HG03095 (cell line): ENCODE results near the gene JAKMIP2.
"Not testable (repeated sequence)": the region's sequence is repeated elsewhere in the genome, so short reads cannot be mapped to it uniquely, and the experiment has no call there.

Experiments used
- ATAC-seq: cut with Tn5 transposase; IDR thresholded peaks from one replicate; pipeline ENCODE4 v1.9.1; 2021; ENCODE audit warnings: moderate library complexity; ENCODE audit not compliant: unreplicated experiment

Gene JAKMIP2

DNA sequence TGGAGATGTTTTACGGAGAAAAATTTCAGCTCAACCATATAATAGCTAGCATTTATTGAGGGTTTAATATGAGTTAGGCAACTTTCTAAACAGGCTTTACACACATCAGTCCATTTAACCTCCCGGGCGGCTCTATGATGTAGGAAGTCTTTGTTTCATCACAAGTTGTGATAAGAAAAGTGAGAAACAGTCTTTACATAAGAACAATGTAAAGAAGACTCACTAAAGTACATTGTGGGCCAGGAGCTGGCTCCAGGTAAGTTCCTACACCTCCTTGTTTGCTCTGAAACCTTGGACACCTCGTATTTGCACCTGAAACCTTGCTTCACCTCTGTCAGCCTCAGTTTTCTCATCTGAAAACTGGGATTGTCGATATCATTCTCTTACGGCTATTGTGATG is 116.1 kb downstream of the JAKMIP2 start:
- ATAC-seq, result no peak

DNA sequence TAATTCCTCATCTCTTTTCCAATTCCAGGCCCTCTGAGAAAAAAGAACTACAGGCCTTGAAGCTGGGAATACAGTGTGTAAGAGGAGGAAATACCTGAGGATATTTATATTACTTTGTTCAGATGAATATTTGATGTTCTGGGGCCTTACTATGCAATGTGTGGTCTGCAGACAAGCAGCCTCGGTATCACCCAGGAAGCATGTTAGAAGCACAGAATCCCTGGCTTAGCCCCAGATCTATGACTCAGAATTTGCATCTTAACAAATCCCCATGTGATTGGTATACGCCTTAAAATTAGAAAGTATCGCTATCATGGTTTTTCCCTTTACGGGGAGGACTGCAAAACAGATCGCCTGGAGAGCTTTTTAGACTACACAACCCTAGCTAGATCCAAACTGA is 121.0 kb downstream of the JAKMIP2 start:
- no peak for ATAC-seq

DNA sequence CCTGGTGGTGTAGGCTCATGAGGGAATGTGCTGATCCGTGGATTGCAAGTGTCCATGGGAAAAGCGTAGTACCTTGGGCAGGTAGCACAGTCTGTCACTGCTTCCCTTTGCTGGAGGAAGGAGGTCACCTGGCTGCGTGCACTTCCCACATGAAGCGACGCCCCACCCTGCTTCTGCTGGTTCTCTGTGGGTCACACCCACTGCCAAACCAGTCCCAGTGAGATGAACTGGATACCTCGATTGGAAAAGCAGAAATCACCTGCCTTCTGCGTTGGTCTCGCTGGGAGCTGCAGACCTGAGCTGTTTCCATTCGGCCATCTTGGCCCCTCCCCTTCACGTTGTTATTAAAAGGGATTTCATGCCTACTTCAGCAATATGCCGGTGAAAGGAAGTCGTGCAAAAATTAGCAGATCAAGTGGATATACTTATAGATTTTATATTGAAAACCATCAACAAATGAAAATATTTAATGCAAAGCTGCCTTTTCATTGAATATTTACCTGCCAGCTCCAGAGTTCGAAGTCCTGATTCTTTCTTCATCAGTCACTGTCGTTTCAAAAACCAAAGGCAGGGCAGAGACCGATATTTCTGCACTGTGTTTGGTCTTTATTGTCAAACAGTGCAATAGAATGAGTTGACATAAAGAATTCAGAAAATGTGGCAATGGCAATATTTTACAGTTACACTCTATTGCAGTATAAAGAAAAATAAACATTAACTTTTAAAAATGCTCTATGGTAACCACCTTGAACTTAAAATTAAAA is 123.2 kb downstream of the JAKMIP2 start:
- ATAC-seq, result no peak

DNA sequence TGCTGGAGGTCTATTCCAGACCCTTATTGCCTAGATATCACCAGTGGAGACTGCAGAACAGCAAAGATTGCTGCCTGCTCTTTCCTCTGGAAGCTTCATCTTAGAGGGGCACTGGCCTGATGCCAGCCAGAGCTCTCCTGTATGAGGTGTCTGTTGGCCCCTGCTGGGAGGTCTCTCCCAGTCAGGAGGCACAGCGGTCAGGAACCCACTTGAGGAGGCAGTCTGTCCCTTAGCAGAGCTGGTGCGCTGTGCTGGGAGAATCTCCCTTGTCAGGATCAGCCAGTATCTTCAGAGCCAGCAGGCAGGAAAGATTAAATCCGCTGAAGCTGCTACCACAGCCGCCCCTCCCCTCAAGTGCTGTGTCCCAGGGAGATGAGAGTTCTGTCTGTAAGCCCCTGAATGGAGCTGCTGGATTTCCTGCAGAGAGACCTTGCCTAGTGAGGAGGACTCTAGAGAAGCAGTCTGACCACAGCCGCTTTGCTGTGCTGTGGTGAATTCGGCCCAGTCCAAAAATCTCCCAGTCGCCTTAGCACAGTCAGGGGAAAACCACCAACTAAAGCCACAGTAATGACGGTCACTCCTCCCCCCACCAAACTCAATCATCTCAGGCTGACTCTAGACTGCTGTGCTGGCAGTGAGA is 124.1 kb downstream of the JAKMIP2 start:
- ATAC-seq, result peak; percentile 74

DNA sequence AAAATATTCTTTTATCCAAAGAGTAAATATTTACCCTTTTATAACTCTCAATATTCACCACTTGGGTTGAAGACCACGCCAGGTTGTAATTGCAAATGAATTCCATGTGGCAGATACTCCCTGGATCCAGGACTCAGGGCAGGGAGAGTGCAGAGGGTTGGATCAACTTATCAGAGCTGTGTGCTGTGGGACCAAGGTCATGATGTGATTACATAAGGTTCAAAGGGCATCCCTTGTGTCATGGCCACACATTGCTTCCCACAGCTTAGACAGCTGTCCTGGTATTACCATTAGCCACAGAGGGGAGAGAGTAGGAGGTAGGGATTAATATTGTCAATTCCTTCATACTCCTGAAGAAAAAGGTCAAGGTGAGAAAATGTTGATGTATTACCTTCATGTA is 133.9 kb downstream of the JAKMIP2 start:
- no peak for ATAC-seq

DNA sequence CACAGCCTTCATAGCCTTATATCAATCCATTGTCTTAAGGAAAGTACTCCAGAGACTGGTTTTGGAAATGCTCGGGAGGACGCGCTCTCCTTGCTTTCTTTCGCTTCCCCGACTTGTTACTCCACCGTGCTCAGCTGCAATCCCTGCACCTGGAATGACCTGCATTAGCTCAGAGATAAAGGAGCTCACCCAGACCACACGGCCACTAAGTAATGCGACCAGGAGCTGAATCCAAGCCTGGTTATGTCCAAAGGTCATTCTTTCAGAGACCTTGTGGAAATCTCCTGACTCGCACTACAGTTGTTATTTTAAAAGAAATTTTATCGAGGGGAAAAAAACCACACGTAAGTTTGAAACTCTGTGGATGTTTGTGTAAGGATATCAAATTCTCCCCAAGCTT is 137.3 kb downstream of the JAKMIP2 start:
- no peak for ATAC-seq

DNA sequence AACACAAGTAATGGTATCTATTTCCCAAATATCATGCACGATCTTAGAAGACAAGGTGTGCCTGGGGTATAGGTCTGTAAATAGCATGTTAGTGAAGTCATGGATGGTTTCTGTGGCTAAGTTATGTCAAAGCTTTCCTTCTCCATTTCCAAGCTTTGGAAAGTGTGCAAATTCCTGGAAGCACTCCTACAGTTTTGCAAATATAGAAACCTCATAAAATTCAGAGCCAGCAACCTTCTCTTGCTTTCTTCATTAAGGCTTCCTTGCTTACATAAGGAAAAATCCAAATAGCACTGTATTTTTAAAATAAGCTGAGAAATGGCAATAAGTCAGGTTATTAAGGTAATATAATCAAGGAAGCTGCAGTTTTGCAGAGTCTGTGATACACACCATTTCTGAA is 138.1 kb downstream of the JAKMIP2 start:
- no peak for ATAC-seq

DNA sequence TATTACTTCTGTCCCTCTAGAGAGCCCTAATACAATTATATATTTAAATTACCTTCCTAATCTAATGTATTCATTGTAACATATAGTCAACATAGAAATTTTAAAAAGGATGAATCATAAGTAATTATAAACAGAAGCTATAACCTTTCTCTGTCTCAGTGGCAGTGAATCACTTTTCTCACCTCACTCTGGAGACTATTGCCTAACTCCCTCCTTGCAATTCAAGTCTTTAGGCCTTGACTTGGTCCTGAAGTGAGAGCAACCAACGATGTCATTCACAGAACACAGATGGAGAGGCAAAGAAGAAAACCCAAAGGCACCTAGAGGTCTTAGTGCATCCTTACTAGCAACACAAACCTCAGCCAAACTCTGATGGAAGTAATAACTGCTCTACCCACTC is 139.4 kb downstream of the JAKMIP2 start:
- no peak for ATAC-seq

DNA sequence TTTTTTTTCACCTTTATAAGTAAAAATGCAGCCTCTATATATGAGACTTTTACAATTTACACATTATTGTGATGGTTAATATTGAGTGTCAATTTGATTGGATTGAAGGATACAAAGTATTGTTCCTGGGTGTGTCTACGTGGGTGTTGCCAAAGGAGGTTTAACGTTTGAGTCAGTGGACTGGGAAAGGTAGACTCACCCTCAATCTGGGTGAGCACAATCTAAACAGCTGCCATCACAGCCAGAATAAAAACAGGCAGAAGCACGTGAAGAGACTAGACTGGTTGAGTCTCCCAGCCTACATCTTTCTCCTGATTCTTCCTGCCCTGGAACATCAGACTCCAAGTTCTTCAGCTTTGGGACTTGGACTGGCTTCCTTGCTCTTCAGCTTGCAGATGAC is 139.9 kb downstream of the JAKMIP2 start:
- no peak for ATAC-seq

DNA sequence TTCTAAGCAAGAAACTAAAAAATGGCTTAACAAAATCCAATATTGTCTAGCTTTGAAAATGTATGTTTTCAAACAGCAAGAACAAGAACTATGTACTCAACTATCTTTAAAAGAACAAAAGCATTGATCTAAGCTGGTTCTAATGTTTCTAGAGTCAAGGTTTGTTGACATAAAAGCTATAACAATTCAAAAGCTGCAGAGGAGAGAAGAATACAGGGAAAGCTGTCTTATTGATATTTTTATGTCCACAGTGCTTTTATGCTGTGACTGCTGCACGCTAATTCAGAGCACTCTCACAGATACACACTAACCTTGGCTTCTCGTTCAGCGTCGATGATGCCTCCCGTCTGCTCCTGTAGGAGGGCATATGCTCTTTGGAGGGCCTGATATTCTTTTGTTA is 143.2 kb downstream of the JAKMIP2 start:
- ATAC-seq, result no peak

DNA sequence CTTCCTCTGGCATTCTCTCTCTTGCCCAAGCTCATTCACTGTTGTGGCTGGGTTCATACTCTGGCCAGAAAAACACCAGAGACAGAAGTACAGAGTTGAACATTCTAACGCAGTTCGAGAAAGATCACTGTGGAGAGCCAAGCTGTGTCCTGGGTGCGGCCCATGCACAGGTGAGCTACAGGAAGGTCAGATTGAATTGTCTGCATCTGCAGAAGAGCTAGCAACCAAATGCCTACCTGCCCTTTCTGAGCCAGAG is 145.9 kb downstream of the JAKMIP2 start:
- ATAC-seq, result no peak

DNA sequence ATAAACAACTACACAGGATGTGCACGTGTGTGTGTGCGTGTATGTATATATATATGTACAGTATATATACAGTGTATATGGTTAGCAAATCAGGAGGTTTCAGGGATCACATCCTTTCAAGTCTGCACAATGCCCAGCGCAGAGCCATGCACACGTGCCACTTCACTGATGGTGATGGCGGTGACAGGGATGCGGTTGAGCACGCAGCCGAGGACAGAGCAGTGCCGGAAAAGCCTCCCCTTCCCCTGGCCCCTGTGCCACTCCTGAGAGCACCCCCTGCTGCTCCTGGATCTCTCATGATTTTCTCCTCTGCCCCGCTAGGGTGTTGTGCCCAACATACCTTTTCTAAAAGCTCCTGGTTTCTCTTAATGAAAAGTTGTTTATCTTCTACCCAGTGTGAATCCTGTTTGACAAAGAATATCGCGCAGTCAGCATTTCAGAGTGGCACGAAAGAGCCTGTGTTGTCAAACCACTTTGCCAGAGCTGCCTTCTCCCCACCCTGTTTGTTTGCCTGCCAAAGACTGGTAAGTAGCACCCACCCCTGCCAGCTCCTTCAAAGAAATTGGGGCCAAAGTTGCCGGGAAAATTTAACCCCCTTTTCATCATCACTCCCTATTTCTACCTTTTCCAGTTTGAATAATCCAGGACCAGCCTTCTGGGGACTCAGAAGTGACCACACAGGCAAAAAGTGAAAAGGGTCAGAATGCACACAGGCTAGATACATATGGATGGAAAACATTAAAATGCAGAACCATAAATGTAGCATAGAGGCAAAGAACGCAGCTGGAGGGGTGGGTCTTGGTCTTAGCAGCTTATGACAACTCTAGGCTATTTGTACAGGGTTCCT is 146.4 kb downstream of the JAKMIP2 start:
- ATAC-seq, result no peak

DNA sequence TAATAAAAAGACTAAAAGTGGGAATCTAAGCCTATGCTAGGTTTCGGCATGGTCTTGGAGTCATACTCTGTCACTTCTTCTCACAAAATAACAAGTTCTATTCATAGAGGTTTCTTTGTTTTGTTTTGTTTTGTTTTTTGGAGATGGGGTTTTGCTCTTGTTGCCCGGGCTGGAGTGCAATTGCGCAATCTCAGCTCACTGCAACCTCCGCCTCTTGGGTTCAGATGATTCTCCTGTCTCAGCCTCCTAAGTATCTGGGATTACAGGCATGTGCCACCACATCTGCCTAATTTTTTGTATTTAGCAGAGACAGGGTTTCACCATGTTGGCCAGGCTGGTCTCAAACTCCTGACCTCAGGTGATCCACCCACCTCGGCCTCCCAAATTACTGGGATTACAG is 147.1 kb downstream of the JAKMIP2 start:
- ATAC-seq, result not testable (repeated sequence)

DNA sequence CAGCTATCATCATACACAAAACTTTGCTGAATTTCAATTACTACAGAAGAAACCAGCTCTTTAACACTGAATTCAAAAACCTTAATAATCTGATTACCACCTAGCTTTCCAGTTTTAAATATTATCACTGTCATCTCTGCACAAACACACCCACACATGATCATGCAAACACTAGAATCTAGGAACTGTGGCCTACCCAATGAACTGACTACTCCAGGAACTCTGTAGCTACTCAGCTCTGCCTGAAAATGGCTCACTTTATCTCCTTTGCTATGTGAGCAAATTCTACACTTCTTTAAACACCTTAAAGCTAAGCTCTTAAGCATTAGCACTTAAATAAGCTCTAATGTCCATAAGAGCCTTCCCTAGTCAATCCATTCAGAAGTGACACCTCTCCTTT is 149.4 kb downstream of the JAKMIP2 start:
- ATAC-seq, result no peak

DNA sequence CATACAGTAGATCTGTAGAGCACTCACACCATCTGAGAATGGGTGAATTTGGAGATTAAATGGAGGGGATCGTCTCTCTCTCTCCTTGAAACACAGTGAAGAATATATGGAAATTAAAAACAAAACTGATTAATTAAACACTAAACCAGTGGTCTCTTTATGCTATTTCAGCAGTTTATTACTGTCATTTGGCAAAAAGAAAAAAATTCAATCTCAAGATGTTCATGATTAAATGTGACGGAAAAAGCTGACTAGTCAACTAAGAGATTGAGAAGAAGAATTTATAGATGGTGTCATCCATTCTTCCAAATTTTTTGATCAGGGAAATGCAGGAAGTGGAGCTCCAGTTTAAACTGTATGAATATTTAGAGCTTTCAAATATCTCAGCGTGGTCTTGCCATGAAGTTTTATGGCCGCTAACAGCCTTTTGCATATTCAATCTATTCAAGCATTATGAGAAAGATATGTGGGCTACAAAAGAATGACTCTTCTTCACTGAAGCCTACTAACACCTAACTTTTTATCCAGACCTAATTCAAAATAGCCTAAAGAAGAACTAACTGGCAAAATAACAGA is 151.0 kb downstream of the JAKMIP2 start:
- ATAC-seq, result no peak

DNA sequence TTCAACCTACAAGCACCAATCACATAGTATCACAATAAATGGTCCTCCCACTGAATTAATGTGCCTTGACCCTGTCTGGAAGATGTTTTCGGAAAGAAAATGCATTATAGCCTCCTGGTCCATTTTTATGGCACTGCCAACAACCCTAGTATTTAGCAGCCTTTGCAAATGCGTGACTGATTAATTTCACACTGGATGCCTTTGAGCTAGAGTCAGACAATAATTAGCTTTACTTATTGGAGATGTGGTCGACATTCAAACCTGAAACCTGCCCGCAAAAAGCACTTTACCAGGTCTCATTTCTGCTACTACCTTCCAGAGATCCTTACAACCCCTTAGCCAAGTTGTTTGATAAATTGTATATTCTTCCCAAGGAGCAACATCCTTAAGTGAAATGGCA is 153.3 kb downstream of the JAKMIP2 start:
- no peak for ATAC-seq

DNA sequence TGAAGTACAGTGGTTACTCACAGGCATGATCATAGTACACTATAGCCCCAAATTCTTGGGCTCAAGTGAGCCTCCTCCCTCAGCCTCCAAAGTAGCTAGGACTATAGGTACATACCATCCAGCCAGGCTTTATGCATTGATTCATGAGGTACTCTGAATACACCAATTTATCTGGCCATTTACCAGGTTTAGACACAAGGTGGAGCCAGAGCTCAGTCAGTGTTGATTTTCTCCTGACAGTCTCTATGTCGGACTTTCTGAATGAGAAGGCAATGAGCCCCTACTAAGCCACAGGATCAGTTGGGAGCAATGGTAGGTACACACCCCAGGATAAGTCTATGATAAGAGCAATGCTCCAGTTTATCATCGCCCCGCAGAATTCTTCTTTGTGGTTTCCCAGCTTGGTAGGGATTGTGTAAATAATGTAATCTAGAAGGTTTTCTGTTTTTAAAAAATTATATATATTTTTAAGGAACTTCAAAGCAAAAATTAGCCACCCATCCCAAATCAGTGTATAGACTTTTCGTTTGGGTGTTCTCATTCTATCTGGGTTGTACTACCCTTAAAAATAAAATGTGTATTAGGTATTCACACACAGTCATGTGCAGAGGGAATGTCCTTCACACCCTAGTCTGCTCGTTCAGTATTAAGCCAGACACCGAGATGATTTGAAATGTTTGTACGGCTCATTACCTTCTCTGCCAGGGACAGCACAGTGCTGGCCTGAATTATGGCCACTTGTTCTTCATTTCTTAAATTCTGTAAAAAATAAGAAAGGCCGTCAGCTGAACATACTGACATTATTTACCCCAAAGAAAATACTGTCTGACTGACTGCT is 154.3 kb downstream of the JAKMIP2 start:
- peak; percentile 85 for ATAC-seq

DNA sequence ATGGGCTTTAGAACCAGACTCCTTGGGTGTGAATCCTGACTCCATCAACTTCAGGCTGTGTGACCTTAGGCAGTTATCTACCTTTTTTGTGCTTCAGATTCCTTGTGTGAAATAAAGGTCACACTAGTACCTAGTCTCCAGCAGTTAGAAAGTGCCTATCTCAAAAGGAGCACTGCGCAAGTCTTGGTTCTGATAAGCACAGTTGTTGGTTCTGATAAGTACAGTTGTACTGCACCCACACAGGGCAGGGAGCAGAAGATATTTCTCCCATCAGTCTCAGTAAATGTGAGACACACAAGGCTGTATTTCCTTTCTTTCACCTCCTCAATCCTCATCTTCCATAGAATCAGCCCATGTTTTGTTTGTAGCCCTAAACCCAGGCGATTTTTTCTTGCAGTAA is 156.1 kb downstream of the JAKMIP2 start:
- ATAC-seq, result no peak

DNA sequence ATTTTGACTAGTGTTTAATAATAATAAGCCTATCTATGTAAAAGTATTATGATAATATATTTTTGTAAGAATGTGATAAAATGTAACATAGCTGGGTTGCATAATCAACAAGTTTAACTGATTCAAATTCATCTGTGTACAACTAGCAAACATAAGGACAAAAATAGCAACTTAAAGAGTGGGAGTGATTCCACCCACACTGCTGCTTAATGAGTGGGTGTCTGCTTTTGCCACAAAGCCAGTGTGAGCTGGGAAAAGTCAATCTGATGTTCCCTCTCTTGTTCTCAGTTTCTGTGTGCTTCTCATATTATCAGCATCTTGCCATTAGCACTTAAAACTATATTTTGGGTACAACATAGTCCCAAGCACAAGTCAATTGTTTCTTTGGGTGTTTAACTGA is 161.5 kb downstream of the JAKMIP2 start:
- ATAC-seq, result no peak

DNA sequence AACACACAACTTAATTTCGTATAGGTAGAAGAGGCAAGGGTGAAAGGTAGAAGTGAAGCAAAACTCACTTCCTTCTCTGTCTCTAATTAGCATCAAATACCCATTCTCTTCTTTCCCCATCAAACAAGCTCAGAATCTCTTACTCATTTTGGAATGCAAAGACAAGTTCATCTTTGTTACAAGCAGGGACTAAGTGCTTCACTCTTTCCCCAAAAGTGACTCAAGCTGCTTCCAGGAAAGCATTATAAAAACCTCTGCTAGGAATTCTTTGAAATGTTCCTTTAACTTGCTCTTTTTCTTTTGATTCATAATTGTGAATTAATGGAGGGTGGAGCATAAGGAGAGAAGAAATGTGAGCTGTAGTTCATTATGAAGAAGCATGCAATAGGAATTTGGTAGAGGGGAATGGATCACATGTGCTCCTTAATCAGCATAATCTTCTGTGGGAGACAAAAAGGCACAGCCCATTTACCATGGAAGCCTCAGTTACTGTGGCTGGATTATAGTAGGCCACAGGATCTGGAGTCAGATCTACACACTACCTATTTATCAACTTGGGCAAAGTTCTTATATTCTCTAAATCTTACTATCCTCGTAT is 163.1 kb downstream of the JAKMIP2 start:
- ATAC-seq, result no peak
